ENCODE results near the gene BORCS5. TPM values are rescaled to one million over a fixed set of nuclear protein-coding genes. Genes with fewer than 3 reads are reported as not detected.

Gene BORCS5
- total and polyA plus RNA-seq, 12 donors: 3.6 to 30.1 (median 10.6) TPM

GRCh38 chr12:12353807-12354206 is 3.1 kb upstream of the BORCS5 start:
- DNase-seq: no peak
- Histone ChIP-seq H3K4me1 (replicated peaks in 1 of 2) (peaks cover 0 to 17% of the 10 kb centered on the region in 2 donors), H3K4me3 (no peak overlapping the region), H3K27me3 (no peaks in the 10 kb centered on the region), H3K36me3 (replicated peaks in 1 of 2) (no peaks in the 10 kb centered on the region), H3K27ac (no peak overlapping the region), H3K9me3 (replicated peaks in 1 of 3) (no peaks in the 10 kb centered on the region)
- TF ChIP-seq CTCF (IDR thresholded peaks at IDR 0.05) (no peak), POLR2A (IDR thresholded peaks at IDR 0.05) (no peak)
- intact Hi-C loops (cut with DNase I): no loop called here
- WGBS, 4 donors: 65 to 69% (median 67%) methylated on average over 5 of the region's 5 CpGs

GRCh38 chr12:12356467-12356895 is 397 bp upstream of the BORCS5 start:
- Histone ChIP-seq H3K27me3 (no peaks in the 10 kb centered on the region), H3K9me3 (replicated peaks in 1 of 3) (no peaks in the 10 kb centered on the region), H3K36me3 (replicated peaks in 1 of 2) (no peaks in the 10 kb centered on the region), H3K4me1 (replicated peaks in 1 of 2) (peaks cover 0 to 7% of the 10 kb centered on the region in 2 donors), H3K27ac (peak overlapping the region; percentile 89 to 98 (median 95)), H3K4me3 (peak overlapping the region in 2 of 4 donors; percentile 69 to 86)
- no peak for TF ChIP-seq CTCF (IDR thresholded peaks at IDR 0.05)
- no peak for TF ChIP-seq POLR2A (IDR thresholded peaks at IDR 0.05)
- DNase-seq: no peak
- intact Hi-C loops (cut with DNase I): no loop called here
- WGBS, 4 donors: 21 to 32% (median 28%) methylated on average over 5 of the region's 5 CpGs

- no peak for TF ChIP-seq POLR2A (IDR thresholded peaks at IDR 0.05)
- no peak for TF ChIP-seq CTCF (IDR thresholded peaks at IDR 0.05)
- Histone ChIP-seq H3K36me3 (replicated peaks in 1 of 2) (no peaks in the 10 kb centered on the region), H3K27me3 (no peaks in the 10 kb centered on the region), H3K27ac (peak overlapping the region; percentile 89 to 98 (median 95)), H3K4me3 (peak overlapping the region in 3 of 4 donors; percentile 17 to 86 (median 69)), H3K9me3 (replicated peaks in 1 of 3) (no peaks in the 10 kb centered on the region), H3K4me1 (replicated peaks in 1 of 2) (peaks cover 0 to 7% of the 10 kb centered on the region in 2 donors)
- intact Hi-C loops (cut with DNase I): no loop called here
- DNase-seq: no peak
- WGBS, 4 donors: 18 to 29% (median 24%) methylated on average over 10 of the region's 10 CpGs
Observed at GRCh38 chr12:12357719-12358461, 1.0 kb downstream of the BORCS5 start.

GRCh38 chr12:12358528-12358927 is 1.6 kb downstream of the BORCS5 start:
- no peaks in the 10 kb centered on the region for H3K9me3 ChIP-seq (replicated peaks in 1 of 3)
- 80 to 96% (median 87%) methylated on average over 4 of the region's 4 CpGs for WGBS, 4 donors
- H3K27me3 ChIP-seq: no peaks in the 10 kb centered on the region
- DNase-seq: no peak
- H3K4me1 ChIP-seq (replicated peaks in 1 of 2): peaks cover 0 to 7% of the 10 kb centered on the region in 2 donors
- no peak overlapping the region for H3K4me3 ChIP-seq
- intact Hi-C loops (cut with DNase I): no loop called here
- TF ChIP-seq CTCF (IDR thresholded peaks at IDR 0.05) (no peak), POLR2A (IDR thresholded peaks at IDR 0.05) (no peak)
- no peaks in the 10 kb centered on the region for H3K36me3 ChIP-seq (replicated peaks in 1 of 2)
- H3K27ac ChIP-seq: peak overlapping the region in 1 of 5 donors; percentile 98
